RCC 7860 (cell line): Measurements from ENCODE around the gene SLC4A3.
A peak's percentile ranks its signal among the peaks of the same experiment; 100 is the strongest.

Source experiments
- DNase-seq: peaks from one replicate; pipeline ENCODE4 v3.0.0-alpha.2; 2015; ENCODE audit warnings: low spot score
- FAIRE-seq: peaks from 2 replicates; lab custom pipeline; 2012; peaks lifted over from hg19 to GRCh38; lab: Jason Lieb, UNC

The SLC4A3 gene, protein sequence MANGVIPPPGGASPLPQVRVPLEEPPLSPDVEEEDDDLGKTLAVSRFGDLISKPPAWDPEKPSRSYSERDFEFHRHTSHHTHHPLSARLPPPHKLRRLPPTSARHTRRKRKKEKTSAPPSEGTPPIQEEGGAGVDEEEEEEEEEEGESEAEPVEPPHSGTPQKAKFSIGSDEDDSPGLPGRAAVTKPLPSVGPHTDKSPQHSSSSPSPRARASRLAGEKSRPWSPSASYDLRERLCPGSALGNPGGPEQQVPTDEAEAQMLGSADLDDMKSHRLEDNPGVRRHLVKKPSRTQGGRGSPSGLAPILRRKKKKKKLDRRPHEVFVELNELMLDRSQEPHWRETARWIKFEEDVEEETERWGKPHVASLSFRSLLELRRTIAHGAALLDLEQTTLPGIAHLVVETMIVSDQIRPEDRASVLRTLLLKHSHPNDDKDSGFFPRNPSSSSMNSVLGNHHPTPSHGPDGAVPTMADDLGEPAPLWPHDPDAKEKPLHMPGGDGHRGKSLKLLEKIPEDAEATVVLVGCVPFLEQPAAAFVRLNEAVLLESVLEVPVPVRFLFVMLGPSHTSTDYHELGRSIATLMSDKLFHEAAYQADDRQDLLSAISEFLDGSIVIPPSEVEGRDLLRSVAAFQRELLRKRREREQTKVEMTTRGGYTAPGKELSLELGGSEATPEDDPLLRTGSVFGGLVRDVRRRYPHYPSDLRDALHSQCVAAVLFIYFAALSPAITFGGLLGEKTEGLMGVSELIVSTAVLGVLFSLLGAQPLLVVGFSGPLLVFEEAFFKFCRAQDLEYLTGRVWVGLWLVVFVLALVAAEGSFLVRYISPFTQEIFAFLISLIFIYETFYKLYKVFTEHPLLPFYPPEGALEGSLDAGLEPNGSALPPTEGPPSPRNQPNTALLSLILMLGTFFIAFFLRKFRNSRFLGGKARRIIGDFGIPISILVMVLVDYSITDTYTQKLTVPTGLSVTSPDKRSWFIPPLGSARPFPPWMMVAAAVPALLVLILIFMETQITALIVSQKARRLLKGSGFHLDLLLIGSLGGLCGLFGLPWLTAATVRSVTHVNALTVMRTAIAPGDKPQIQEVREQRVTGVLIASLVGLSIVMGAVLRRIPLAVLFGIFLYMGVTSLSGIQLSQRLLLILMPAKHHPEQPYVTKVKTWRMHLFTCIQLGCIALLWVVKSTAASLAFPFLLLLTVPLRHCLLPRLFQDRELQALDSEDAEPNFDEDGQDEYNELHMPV

GRCh38 chr2:219627103-219628100 is at the start of gene SLC4A3:
Gene SLC4A3, plus strand, starts transcription at chr2:219627630. Its CDS starts 363 bp downstream, at chr2:219627993.
- FAIRE-seq (no peak), DNase-seq (no peak)

DNA sequence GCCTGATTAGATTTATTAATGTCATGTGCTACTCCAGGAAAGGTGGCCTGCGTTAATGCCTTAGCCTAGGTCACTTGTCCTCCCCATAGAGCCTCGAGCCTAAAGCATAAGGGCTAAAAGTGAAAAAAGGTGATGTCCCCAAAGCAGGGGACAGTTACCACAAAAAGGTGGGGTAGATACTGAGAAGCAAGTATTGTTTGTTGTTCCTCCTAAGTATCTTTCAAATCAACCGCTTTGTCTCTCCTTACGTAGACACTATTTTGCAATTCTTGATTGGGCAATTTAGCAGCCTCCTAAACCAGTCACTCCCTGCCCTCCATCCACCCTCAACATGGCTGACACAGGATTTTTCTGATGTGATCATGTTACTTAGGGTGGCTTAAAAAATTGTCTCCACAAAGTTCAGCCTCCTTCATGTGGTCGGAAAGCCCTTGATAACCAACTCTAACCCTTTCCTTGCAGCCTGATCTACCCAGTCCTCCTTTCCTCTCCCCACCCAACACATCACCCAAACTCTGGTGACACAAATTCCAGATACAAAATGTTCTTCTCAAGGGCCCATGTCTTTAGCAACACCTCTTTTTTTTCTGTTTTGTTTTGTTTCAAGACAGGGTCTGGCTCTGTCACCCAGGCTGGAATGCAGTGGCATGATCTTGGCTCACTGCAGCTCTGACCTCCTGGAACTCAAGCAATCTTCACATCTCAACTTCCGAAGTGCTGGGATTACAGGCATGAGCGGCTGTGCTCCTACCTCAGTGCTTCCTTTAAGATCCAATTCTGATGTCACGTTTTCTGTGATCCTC is 48.4 kb upstream of the SLC4A3 start:
- DNase-seq (no peak), FAIRE-seq (no peak)

GRCh38 chr2:219581346-219581745 is 46.1 kb upstream of the SLC4A3 start:
- FAIRE-seq (no peak), DNase-seq (no peak)

DNA sequence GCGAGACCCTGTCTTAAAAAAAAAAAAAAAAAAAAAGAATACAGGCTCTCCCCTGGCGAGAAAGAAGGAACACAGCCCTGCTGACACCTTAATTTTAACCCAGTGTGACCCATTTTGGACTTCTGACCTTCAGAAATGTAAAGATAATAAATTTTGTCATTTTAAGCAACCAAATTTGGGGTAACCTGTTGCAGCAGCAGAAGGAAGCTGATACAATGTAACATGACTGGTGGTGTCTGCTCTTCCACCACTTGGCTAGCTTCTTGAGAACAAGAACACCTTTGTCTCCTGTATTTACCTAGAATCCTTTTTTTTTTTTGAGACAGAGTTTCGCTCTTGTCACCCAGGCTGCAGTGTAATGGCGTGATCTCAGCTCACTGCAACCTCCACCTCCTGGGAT is 36.3 kb upstream of the SLC4A3 start:
- DNase-seq, result no peak
- FAIRE-seq, result no peak

DNA sequence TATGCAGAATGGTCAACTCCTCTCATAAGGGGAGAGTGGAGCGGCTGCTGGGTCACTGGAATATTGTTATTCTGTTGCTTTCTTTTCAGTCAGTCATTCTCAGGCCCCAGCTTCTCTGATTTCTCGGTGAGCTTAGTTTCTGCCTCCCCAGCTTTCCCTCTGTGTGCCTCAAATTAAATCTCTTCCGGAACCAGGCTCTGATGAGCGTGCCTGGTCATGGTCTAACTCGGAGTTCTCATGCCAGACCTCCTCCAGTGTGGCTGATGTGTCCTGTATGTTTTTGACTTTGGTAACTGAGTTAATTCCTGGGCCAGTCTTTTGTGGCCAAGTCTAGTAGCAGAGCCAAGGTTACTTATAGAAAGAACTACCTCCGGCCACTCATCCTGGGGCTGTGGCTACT is 34.7 kb upstream of the SLC4A3 start:
- FAIRE-seq, result no peak
- DNase-seq, result no peak

DNA sequence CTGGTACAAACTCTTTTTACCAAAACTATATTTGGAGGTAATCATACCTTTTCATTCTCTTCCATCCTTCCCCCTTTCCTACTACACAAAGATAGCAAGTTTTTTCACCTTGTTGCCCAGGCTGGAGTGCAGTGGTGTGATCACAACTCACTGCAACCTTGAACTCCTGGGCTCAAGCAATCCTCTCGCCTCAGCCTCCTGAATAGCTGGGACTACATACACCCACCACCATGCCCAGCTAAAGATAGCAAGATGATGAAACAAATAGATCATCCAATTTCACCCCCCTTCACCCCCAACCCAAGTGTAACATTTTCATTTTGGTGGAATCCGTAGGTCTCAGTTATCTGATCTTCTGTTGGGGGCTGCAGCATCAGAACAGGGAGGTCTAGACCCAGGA is 34.3 kb upstream of the SLC4A3 start:
- DNase-seq, result no peak
- FAIRE-seq, result no peak

DNA sequence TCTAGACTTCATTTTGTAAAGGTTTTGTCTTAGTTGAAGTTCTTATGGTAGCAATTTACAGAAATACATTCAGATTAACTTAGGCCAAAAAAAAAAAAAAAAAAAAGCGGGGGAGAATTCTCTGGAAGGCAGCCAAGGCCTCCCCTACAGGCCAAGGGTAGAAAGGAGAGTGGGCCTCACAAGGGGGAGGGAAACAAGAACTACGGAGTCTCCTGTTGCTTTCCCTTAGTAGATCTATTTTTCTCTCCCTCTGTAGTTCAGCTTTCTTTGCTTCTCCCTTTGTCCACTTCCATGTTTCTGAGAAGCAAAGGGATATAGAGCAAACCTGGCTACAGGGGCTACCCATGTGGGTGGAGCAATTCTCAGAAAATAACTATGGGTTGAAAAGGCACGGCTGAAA is 32.2 kb upstream of the SLC4A3 start:
- DNase-seq (no peak), FAIRE-seq (no peak)

- FAIRE-seq (no peak), DNase-seq (peak; percentile 4)
Observed at GRCh38 chr2:219596954-219597551, 30.4 kb upstream of the SLC4A3 start.

GRCh38 chr2:219597552-219598307 is 29.7 kb upstream of the SLC4A3 start, which contains the start of gene STK11IP:
Gene STK11IP, plus strand, starts transcription at chr2:219597857. Its CDS starts 263 bp downstream, at chr2:219598120.
- peak; percentile 85 for FAIRE-seq
- peak; percentile 91 for DNase-seq

GRCh38 chr2:219598308-219599078 is 28.9 kb upstream of the SLC4A3 start:
- DNase-seq, result no peak
- FAIRE-seq, result no peak

GRCh38 chr2:219603771-219604170 is 23.7 kb upstream of the SLC4A3 start:
- FAIRE-seq, result no peak
- no peak for DNase-seq

GRCh38 chr2:219605607-219605954 is 21.8 kb upstream of the SLC4A3 start:
- FAIRE-seq, result no peak
- no peak for DNase-seq

- no peak for DNase-seq
- FAIRE-seq, result no peak
Observed at GRCh38 chr2:219607931-219608330, 19.5 kb upstream of the SLC4A3 start.

DNA sequence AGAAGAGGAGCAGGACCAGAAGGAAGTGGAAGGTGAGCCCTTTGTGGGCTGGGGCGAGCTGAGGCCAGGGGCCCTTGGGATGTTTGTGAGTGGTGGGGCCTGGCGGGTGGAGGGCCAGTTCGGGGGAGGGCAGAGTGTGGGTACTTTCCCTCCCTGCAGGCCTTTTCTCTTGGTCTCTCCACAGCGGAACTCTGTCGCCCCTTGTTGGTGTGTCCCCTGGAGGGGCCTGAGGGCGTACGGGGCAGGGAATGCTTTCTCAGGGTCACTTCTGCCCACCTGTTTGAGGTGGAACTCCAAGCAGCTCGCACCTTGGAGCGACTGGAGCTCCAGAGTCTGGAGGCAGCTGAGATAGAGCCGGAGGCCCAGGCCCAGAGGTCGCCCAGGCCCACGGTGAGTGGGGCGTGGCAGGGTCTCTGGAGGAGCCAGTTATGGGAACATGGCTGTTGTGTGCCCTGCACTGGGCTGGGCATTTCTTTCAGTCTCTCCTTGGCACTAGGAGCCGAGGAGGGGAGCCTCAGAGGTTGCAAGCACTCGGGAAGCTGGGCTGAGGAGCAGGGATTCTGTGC is 18.9 kb upstream of the SLC4A3 start:
- FAIRE-seq, result no peak

GRCh38 chr2:219609149-219609750 is 18.2 kb upstream of the SLC4A3 start:
- no peak for DNase-seq
- FAIRE-seq, result no peak

More for the DNA sequence above, 18.9 kb upstream of the SLC4A3 start:
- DNase-seq, result no peak

DNA sequence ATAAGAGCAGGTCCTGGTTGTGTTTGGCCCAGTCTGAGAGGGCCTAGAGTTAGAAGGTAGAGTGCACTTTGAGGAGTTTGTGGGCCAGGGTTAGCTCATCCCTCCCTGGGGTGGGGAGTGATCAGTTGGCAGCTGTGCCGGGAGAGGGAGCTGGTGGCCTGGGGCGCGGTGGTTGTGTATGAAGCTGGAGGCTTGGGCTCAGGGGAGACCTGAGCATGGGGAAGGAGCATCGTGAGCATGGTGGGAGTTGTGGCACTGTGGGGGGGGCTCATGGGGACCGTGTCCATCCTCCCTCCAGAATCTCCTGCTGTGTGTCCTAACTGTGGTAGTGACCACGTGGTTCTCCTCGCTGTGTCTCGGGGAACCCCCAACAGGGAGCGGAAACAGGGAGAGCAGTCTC is 16.1 kb upstream of the SLC4A3 start:
- FAIRE-seq, result no peak
- DNase-seq, result no peak
